ENCODE measurements around the gene PDE9A.

PDE9A gene

GRCh38 chr21:42757826-42758655, 104.6 kb downstream of the PDE9A start:
- DNase-seq (ENCODE audit: low spot score): no peak

DNA sequence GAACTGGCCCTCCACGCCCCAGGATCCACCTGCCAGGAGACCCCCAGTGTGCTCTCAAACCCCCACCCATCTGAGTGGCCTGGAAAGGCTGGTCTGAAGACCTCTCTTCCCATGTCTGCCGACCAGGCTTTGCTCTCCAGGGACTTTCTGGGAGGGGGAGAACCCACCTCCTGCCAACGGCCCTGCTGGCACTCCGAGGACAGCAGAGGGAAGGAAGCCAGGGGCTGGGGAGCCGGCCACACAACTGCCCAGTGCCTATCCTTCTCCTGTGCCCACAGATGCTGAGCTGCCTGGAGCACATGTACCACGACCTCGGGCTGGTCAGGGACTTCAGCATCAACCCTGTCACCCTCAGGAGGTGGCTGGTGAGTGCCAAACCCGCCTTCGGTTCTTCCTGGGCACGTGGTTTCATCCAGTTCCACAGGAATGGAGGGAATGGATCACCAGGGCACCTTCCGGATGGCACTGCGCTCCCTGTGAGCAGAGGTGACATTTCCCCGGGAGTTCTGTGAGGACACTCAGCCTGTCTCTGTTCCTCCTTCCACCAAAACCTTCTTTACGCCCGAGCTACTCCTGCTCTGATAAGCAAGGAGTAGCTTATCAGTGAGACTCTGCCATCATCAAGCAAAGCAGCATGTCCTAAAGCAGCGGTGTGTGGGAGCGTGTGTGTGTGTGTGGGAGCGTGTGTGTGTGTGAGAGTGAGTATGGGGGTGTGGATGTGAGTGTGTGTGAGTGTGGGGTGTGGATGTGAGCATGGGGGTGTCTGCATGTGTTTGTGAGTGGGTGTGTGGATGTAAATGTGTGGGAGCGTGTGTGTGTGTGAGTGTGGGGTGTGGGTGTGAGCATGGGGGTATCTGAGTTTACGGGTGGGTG, 105.5 kb downstream of the PDE9A start:
- DNase-seq (ENCODE audit: low spot score): no peak

GRCh38 chr21:42759594-42759927, 106.1 kb downstream of the PDE9A start:
- DNase-seq (ENCODE audit: low spot score): no peak

DNA sequence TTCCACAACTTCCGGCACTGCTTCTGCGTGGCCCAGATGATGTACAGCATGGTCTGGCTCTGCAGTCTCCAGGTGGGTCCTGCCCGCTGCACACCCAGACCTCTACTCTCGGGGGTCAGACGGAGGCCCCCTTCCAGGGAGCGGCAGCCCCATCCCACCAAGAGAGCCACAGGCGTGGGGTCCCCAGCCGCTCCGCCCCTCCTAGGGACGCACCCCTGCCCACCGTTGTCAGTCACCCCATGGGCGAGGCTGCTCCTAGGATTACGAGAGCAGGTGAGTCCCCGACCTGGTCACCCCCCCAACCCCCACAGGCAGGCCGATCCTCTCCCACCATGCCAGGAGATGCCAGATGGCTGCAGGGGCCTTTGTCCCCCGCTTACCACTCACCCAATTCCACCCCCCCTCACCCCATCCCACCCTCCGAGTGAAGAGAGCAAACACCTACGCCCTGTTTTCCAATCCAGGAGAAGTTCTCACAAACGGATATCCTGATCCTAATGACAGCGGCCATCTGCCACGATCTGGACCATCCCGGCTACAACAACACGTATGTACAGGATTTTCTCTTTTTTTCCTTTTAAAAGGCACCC, 107.0 kb downstream of the PDE9A start:
- DNase-seq (ENCODE audit: low spot score): no peak

DNA sequence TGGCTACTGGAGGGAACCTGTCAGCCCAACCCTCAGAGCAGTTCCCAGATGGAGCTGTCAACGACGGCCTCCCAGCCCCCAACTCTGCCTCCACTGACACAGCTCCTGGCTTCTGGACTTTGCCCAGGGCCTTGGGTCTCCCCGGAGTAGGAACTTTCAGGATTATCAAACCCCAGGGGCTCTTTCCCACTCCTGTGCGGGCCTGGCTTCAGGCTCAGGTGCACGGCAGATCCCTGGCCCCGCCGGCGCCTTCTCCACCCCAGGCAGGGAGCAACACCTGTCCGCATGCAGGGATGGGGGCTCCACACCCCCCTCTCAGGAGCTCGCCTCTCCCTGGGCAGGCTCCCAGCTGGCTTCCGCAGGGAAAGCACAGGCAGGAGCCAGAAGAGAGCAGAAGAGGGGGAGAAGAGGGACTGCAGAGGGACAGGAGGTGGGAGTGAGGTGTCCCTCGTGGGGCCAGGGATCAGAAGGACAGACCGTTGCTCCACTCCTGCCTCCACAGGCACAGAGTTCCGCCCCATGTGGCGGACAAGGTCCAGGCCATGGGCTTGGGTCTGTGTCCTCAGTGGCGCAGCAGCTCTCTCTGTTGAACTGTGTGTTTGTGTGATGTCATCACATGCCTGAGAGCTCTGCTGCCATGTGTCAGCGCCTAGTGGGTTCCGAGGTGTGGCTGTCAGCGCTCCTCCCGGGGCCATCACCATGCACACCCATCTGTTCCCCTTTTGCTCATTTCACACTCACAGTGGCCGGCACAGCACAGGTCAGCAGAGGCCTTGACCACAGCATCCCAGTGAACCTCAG, 107.7 kb downstream of the PDE9A start:
- DNase-seq (ENCODE audit: low spot score): no peak

GRCh38 chr21:42761776-42762335, 108.4 kb downstream of the PDE9A start:
- DNase-seq (ENCODE audit: low spot score): no peak

- DNase-seq (ENCODE audit: low spot score): no peak
These were observed 110.4 kb downstream of the PDE9A start for GRCh38 chr21:42763581-42764442.

- no peak for DNase-seq (ENCODE audit: low spot score)
These were observed 111.0 kb downstream of the PDE9A start for GRCh38 chr21:42764443-42764760.

- no peak for DNase-seq (ENCODE audit: low spot score)
These were observed 111.5 kb downstream of the PDE9A start for GRCh38 chr21:42764883-42765282.

DNA sequence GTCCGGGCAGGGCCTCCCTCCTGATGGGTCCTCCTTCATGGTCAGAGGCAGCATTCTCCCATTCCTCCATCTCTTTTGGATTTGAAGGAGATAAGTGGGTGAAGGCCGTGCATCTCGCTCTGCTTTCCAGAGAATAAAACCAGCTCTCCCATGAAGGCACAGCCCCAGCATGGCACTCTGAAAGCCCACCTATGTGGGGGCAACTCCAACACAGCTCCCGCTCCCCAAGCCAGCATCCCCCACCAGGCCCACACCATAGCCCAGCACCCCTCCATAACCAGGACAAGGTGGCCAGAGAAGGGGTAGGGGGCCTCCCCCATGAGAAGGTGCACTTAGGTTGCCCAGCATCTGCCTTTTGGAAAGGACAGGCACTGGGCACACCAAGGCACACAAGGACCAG, 112.2 kb downstream of the PDE9A start:
- DNase-seq (ENCODE audit: low spot score): no peak

GRCh38 chr21:42766739-42767560, 113.5 kb downstream of the PDE9A start:
- no peak for DNase-seq (ENCODE audit: low spot score)

DNA sequence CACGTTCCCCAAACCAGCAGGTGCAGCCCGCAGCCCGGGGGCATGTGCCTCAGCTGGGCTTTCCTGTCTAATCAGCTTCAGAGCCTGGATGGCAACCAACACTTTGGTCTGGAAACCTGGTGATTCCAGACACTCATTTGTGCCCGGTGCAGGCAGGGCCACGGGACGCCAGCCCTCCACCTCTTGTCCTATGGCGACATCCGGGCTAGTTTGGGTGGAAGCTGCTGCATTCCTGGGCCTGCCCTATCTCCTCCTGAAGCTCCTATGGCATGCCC, 114.1 kb downstream of the PDE9A start:
- DNase-seq (ENCODE audit: low spot score): no peak

DNA sequence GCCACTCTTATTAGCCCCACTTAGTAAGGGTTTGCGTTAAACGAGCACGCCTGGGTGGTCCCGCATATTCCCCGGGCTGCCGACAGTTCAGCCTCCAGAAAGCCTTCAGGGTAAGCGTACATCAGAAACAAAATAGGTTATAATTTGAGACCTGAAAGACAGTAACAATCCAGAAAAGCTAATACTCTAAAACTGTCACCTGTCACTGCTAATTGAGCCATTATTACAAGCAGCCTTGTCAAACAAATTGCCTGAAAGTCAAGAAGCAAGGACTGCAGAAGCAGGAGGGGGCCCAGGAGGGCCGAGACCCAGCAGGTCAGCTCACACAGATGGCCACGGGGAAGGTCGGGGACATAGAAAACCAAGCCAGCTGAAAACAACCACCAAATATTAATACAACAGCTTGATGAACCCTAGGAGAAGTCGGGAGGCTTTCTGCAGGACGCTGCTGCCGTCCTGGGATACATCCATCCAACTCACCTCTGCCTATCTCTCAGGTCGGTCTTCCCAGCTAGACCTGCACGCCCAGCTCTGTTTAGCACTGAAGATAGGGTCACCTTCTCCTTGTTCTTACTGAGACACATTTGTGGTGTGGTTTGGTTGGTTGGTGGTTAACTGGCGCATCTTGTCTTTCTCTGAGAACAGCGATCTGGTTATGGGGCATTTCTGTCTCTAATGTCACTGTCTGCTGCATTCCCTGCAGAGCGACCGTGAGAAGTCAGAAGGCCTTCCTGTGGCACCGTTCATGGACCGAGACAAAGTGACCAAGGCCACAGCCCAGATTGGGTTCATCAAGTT, 115.1 kb downstream of the PDE9A start:
- no peak for DNase-seq (ENCODE audit: low spot score)

DNA sequence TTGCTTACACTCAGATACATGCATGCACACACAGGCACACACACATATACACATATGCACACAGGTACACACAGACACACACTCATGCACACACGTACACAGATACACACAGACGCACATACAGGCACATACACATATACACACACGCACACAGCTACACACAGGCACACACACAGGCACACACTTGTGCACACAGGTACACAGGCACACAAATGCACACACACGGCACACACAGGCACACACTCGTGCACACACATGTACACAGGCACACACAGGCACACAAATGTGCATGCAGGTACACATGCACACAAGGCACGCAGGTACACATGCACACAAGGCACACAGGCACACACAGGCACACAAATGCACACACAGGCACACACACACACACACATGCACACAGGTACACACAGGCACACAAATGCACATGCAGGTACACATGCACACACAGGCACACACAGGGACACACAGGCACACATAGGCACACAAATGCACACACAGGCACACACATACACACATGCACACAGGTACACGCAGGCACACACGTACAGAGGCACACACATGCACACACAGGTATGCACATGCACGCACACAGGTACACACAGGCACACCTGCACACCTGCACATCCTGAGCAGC, 115.9 kb downstream of the PDE9A start:
- DNase-seq (ENCODE audit: low spot score): no peak

DNA sequence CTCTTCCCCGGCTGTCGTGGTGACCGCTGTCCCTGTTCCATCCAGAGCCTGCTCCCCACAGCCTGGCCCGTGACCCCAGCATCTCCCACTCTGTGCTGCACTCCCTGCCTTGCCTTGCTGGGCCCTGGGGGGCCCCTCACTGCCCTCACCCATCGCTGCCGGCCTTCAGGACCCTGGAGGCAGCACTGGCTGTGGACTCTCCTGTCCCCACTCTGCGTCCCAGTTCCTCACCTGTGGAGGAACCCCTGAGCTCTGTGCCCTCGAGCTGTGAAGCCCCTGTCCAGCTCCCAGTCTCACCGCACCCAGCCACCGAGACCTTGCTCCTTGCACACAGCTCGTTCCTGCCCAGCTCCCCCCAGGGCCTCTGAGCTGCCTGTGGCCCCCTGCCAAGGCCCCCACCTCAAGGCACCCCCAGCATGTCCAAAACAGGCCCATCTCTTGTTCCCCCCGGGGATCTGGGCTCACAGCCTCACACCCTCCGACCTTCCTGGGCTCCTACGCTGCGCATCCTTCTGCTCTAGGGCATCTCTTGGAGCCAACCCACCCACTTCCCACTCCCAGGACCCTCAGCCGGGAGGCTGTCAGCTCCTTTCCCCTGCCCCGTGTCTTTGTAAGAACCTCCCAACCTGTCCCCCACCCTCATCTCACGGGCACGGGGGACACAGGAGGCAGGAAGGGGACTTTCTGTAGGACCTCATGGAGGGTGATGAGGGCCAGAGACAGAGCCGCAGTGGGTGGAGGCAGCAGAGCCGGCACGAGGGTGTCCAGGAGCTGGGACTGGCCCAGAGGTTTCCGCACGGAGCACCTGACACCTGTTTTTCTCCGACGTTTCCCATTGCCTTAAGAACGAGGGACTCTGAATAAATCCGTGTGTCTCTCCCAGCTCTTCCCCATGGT, 116.6 kb downstream of the PDE9A start:
- no peak for DNase-seq (ENCODE audit: low spot score)

GRCh38 chr21:42770717-42771502, 117.5 kb downstream of the PDE9A start:
- no peak for DNase-seq (ENCODE audit: low spot score)

DNA sequence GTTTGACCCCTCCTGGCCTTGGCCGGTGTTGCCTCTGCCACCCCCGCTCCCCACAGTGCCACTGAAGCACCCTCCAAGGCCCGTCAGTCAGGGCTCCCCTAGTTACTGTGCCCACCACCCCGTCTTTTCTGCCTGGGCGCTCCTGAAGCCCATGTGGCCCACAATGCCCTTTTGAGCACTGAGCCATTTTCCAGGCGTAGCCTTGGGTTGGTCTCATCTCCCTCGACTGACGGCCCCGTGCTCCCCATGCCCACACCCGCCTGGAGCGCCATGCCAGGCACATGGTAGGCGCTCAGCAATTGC, 118.0 kb downstream of the PDE9A start:
- no peak for DNase-seq (ENCODE audit: low spot score)

All from germinal center (tissue), 1 donor.